ENCODE data around the gene HAUS8.

Gene HAUS8

GRCh38 chr19:17086834-17087233, 11.6 kb upstream of the HAUS8 start:
- TF ChIP-seq SIN3A (IDR thresholded peaks at IDR 0.05; ENCODE audit: borderline replicate concordance, insufficient read depth, low read length) (no peak), POLR2AphosphoS5 (IDR thresholded peaks at IDR 0.05; ENCODE audit: low read depth, low read length) (no peak), FOXP2 (optimal IDR thresholded peaks at IDR 0.05; ENCODE audit: borderline replicate concordance, extremely low read depth, extremely low read length, insufficient read depth) (no peak), TAF1 (IDR thresholded peaks at IDR 0.05; ENCODE audit: borderline replicate concordance, insufficient read depth, low read length) (no peak)
- TF ChIP-seq, protein P1, sequence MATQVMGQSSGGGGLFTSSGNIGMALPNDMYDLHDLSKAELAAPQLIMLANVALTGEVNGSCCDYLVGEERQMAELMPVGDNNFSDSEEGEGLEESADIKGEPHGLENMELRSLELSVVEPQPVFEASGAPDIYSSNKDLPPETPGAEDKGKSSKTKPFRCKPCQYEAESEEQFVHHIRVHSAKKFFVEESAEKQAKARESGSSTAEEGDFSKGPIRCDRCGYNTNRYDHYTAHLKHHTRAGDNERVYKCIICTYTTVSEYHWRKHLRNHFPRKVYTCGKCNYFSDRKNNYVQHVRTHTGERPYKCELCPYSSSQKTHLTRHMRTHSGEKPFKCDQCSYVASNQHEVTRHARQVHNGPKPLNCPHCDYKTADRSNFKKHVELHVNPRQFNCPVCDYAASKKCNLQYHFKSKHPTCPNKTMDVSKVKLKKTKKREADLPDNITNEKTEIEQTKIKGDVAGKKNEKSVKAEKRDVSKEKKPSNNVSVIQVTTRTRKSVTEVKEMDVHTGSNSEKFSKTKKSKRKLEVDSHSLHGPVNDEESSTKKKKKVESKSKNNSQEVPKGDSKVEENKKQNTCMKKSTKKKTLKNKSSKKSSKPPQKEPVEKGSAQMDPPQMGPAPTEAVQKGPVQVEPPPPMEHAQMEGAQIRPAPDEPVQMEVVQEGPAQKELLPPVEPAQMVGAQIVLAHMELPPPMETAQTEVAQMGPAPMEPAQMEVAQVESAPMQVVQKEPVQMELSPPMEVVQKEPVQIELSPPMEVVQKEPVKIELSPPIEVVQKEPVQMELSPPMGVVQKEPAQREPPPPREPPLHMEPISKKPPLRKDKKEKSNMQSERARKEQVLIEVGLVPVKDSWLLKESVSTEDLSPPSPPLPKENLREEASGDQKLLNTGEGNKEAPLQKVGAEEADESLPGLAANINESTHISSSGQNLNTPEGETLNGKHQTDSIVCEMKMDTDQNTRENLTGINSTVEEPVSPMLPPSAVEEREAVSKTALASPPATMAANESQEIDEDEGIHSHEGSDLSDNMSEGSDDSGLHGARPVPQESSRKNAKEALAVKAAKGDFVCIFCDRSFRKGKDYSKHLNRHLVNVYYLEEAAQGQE (IDR thresholded peaks at IDR 0.05; ENCODE audit: insufficient read depth in 1 of 2, low read depth in 2 of 2, low read length in 2 of 2): no peak

DNA sequence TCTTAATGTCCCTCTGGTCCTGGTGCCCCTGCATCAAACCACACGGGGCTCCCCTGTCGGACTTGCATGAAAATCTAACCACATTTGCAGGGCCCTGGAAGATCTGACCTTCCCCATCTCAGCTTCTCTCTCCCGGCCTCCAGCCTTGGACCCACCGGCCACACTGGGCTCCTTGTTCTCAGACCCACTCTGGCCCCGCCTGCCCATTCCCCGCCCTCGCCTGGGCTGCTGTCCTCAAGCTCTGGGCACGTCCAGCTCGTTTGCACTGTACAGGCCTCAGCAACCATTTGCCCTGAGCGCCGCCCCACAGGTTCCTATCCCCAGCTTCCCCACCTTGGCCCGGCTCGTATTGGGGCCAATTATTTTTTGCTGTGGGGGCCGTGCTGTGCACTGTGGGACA, 10.9 kb upstream of the HAUS8 start:
- TF ChIP-seq TAF1 (IDR thresholded peaks at IDR 0.05; ENCODE audit: borderline replicate concordance, insufficient read depth, low read length) (no peak), FOXP2 (optimal IDR thresholded peaks at IDR 0.05; ENCODE audit: borderline replicate concordance, extremely low read depth, extremely low read length, insufficient read depth) (no peak), POLR2AphosphoS5 (IDR thresholded peaks at IDR 0.05; ENCODE audit: low read depth, low read length) (no peak), SIN3A (IDR thresholded peaks at IDR 0.05; ENCODE audit: borderline replicate concordance, insufficient read depth, low read length) (no peak)
- TF ChIP-seq, protein P1 (IDR thresholded peaks at IDR 0.05; ENCODE audit: insufficient read depth in 1 of 2, low read depth in 2 of 2, low read length in 2 of 2): no peak

DNA sequence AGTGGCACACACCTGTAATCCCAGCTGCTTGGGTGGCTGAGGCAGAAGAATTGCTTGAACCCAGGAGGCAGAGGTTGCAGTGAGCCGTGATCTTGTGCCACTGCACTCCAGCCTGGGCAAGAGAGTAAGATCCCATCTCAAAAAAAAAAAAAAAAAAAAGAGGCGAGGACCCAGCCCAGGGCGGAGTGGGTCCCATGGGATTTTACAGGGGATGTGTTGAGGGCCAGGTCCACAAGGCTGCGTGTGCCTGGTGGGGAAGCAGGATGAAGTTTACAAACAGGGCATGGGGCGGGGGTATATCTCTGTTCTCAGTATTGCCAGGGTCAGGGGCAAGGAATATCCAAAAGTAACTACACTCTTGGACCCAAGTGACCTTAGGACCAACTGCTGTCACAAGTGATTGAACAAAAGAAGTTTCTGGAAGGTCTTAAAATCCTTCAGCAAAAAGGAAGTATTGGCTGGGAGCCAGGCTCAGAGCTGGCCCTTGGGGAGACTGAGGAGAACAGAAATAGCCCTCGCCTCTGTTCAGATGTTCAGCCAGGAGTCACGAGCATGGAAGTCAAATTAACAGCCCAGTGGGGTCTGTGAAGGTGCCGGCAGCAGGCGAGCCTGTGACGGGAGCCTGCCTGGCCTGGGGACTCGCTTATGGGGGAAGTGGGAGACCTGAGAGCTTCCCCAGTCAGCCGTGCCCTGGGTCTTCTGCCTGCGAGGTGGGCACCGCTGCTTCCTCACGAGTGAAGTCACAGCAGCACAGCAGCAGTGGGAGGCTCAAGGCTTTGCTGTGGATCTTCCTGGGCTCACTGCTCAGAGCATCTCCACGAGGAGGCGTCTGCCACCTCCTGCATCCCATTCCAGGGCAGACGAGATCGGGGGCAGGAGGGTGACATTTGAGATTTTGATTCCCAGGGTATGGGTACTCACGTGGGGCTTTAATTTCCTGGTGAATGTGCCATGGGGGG, 6.7 kb upstream of the HAUS8 start:
- TF ChIP-seq SIN3A (IDR thresholded peaks at IDR 0.05; ENCODE audit: borderline replicate concordance, insufficient read depth, low read length) (no peak), FOXP2 (optimal IDR thresholded peaks at IDR 0.05; ENCODE audit: borderline replicate concordance, extremely low read depth, extremely low read length, insufficient read depth) (no peak), POLR2AphosphoS5 (IDR thresholded peaks at IDR 0.05; ENCODE audit: low read depth, low read length) (no peak), TAF1 (IDR thresholded peaks at IDR 0.05; ENCODE audit: borderline replicate concordance, insufficient read depth, low read length) (no peak)
- TF ChIP-seq, protein P1 (IDR thresholded peaks at IDR 0.05; ENCODE audit: insufficient read depth in 1 of 2, low read depth in 2 of 2, low read length in 2 of 2): no peak

DNA sequence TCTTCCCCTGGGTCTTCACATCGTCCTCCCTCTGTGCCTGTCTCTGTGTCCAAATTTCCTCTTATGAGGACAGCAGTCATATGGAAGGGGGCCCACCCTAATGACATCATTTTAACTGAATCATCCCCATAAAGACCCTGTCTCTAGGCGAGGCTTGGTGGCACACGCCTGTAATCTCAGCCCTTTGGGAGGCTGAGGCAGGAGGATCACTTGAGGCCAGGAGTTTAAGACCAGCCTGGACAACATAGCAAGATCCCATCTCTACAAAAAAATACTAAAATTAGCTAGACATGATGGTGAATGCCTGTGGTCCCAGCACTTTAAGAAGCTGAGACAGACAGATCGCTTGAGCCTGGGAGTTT, 5.2 kb upstream of the HAUS8 start:
- TF ChIP-seq POLR2AphosphoS5 (IDR thresholded peaks at IDR 0.05; ENCODE audit: low read depth, low read length) (no peak), FOXP2 (optimal IDR thresholded peaks at IDR 0.05; ENCODE audit: borderline replicate concordance, extremely low read depth, extremely low read length, insufficient read depth) (no peak), SIN3A (IDR thresholded peaks at IDR 0.05; ENCODE audit: borderline replicate concordance, insufficient read depth, low read length) (no peak), TAF1 (IDR thresholded peaks at IDR 0.05; ENCODE audit: borderline replicate concordance, insufficient read depth, low read length) (no peak)
- TF ChIP-seq, protein P1 (IDR thresholded peaks at IDR 0.05; ENCODE audit: insufficient read depth in 1 of 2, low read depth in 2 of 2, low read length in 2 of 2): no peak
